Cardiac muscle cell (in vitro differentiated cells and primary cell): ENCODE data around the gene ABCF2. TPM values are rescaled to one million over a fixed set of nuclear protein-coding genes. Genes with fewer than 3 reads are reported as not detected.

Experiments
- DNase-seq, 2 donors: peaks; one replicate each; pipeline versions ENCODE4 v3.0.0 to v3.0.0-alpha.2; 2010 to 2017; ENCODE audit warnings: low read depth in 1 of 2, low spot score in 1 of 2
- H3K27ac ChIP-seq: fragments of 200-600 bp; sonication (generic); 2 replicates; pipeline ENCODE4 v1.5.1; 2016
- H3K27me3 ChIP-seq: fragments of 200-600 bp; sonication (generic); 2 replicates; pipeline ENCODE4 v1.6.0; 2016; ENCODE audit warnings: control low read depth
- H3K36me3 ChIP-seq: fragments of 200-600 bp; sonication (generic); 2 replicates; pipeline ENCODE4 v1.5.1; 2016; ENCODE audit warnings: control low read depth
- H3K4me1 ChIP-seq: fragments of 200-600 bp; sonication (generic); 2 replicates; pipeline ENCODE4 v1.8.1; 2017; ENCODE audit warnings: low read depth, mild to moderate bottlenecking, mixed run types
- H3K4me3 ChIP-seq: fragments of 200-600 bp; sonication (generic); 2 replicates; pipeline ENCODE4 v1.5.1; 2016; ENCODE audit warnings: mild to moderate bottlenecking
- H3K9me3 ChIP-seq: fragments of 200-600 bp; sonication (generic); 2 replicates; pipeline ENCODE4 v1.5.1; 2017; ENCODE audit warnings: low read depth, mild to moderate bottlenecking, control low read depth
- CTCF ChIP-seq: IDR thresholded peaks from 2 replicates; pipeline ENCODE4 v1.5.1; 2012; ENCODE audit warnings: low read depth, mild to moderate bottlenecking, low read length
- polyA plus RNA-seq: library from polyadenylated mRNA; unstranded; fragments of >200 nt; fragmentation: Nextera tagmentation; extraction: Ambion mirVana; gene quantifications from 2 replicates; pipeline ENCODE4 v1.2.1, GENCODE V29; 2016
- total RNA-seq: library from RNA; depleted of rRNA; stranded (reverse); fragments of >200 nt; gene quantifications from 2 replicates; pipeline ENCODE4 v1.2.3, GENCODE V29; 2016

The ABCF2 gene
- total and polyA plus RNA-seq, 2 experiments from 2014 or later: 32.7 to 34.3 TPM

- no peak for TF ChIP-seq CTCF
- Histone ChIP-seq H3K4me3 (no peak overlapping the region), H3K4me1 (no peaks in the 10 kb centered on the region), H3K36me3 (no peaks in the 10 kb centered on the region), H3K27ac (no peak overlapping the region), H3K27me3 (no peaks in the 10 kb centered on the region), H3K9me3 (no peaks in the 10 kb centered on the region)
- no peak for DNase-seq
Measured at GRCh38 chr7:151264615-151265014, 37.6 kb upstream of the ABCF2 start.

- Histone ChIP-seq H3K4me3 (no peak overlapping the region), H3K27ac (no peak overlapping the region)
Measured at GRCh38 chr7:151261529-151261928, 34.5 kb upstream of the ABCF2 start.

GRCh38 chr7:151260883-151261282 is 33.9 kb upstream of the ABCF2 start:
- no peaks in the 10 kb centered on the region for H3K27me3 ChIP-seq
- no peak for TF ChIP-seq CTCF
- no peaks in the 10 kb centered on the region for H3K36me3 ChIP-seq
- no peak overlapping the region for H3K4me3 ChIP-seq
- no peaks in the 10 kb centered on the region for H3K4me1 ChIP-seq
- H3K9me3 ChIP-seq: no peaks in the 10 kb centered on the region
- no peak overlapping the region for H3K27ac ChIP-seq
- DNase-seq: no peak

More at GRCh38 chr7:151261529-151261928, 34.5 kb upstream of the ABCF2 start:
- H3K36me3 ChIP-seq: no peaks in the 10 kb centered on the region
- H3K4me1 ChIP-seq: no peaks in the 10 kb centered on the region
- no peaks in the 10 kb centered on the region for H3K27me3 ChIP-seq
- no peak for TF ChIP-seq CTCF
- no peaks in the 10 kb centered on the region for H3K9me3 ChIP-seq
- peak in 1 of 2 donors; percentile 52 for DNase-seq

- no peak for DNase-seq
- Histone ChIP-seq H3K4me3 (no peak overlapping the region), H3K36me3 (no peaks in the 10 kb centered on the region), H3K27me3 (no peaks in the 10 kb centered on the region), H3K27ac (no peak overlapping the region), H3K9me3 (no peaks in the 10 kb centered on the region), H3K4me1 (no peaks in the 10 kb centered on the region)
- no peak for TF ChIP-seq CTCF
Measured at GRCh38 chr7:151260471-151260870, 33.5 kb upstream of the ABCF2 start.

- Histone ChIP-seq H3K4me1 (peaks cover 6% of the 10 kb centered on the region), H3K27me3 (no peaks in the 10 kb centered on the region), H3K27ac (no peak overlapping the region), H3K9me3 (no peaks in the 10 kb centered on the region), H3K36me3 (no peaks in the 10 kb centered on the region), H3K4me3 (no peak overlapping the region)
- no peak for TF ChIP-seq CTCF
- DNase-seq: no peak
Measured at GRCh38 chr7:151257990-151258389, 31.0 kb upstream of the ABCF2 start.

GRCh38 chr7:151256410-151257045 is 29.5 kb upstream of the ABCF2 start:
- no peak for DNase-seq
- Histone ChIP-seq H3K36me3 (no peaks in the 10 kb centered on the region), H3K9me3 (no peaks in the 10 kb centered on the region), H3K4me1 (peaks cover 13% of the 10 kb centered on the region), H3K4me3 (no peak overlapping the region), H3K27ac (no peak overlapping the region), H3K27me3 (no peaks in the 10 kb centered on the region)
- TF ChIP-seq CTCF: no peak
